GM21737 (cell line): Measurements from ENCODE around the gene TRIM2.

Source experiments
- ATAC-seq: cut with Tn5 transposase; IDR thresholded peaks from one replicate; pipeline ENCODE4 v1.9.1; 2021; ENCODE audit warnings: mild to moderate bottlenecking, moderate library complexity; ENCODE audit not compliant: unreplicated experiment

Gene TRIM2

GRCh38 chr4:153271820-153272219 is 67.6 kb downstream of the TRIM2 start:
- ATAC-seq = no peak

GRCh38 chr4:153273751-153274150 is 69.5 kb downstream of the TRIM2 start:
- ATAC-seq = no peak

GRCh38 chr4:153274967-153275366 is 70.7 kb downstream of the TRIM2 start:
- ATAC-seq = no peak

GRCh38 chr4:153275380-153276276 is 71.4 kb downstream of the TRIM2 start:
- ATAC-seq = no peak

GRCh38 chr4:153276971-153277370 is 72.7 kb downstream of the TRIM2 start:
- no peak for ATAC-seq

GRCh38 chr4:153281476-153281875 is 77.2 kb downstream of the TRIM2 start:
- ATAC-seq = no peak

GRCh38 chr4:153282023-153282422 is 77.8 kb downstream of the TRIM2 start:
- ATAC-seq = no peak

- ATAC-seq = no peak
Observed at GRCh38 chr4:153283260-153283659, 79.0 kb downstream of the TRIM2 start.

GRCh38 chr4:153290134-153290533 is 85.9 kb downstream of the TRIM2 start:
- no peak for ATAC-seq

- ATAC-seq = no peak
Observed at GRCh38 chr4:153291562-153291961, 87.3 kb downstream of the TRIM2 start.

GRCh38 chr4:153292897-153293741 is 88.9 kb downstream of the TRIM2 start:
- ATAC-seq = no peak

GRCh38 chr4:153293742-153294057 is 89.5 kb downstream of the TRIM2 start:
- no peak for ATAC-seq

- ATAC-seq = no peak
Observed at GRCh38 chr4:153294631-153295030, 90.4 kb downstream of the TRIM2 start.

- ATAC-seq = no peak
Observed at GRCh38 chr4:153295131-153295755, 91.0 kb downstream of the TRIM2 start.

GRCh38 chr4:153296040-153296823 is 92.0 kb downstream of the TRIM2 start:
- no peak for ATAC-seq

- ATAC-seq = no peak
Observed at GRCh38 chr4:153297116-153297515, 92.9 kb downstream of the TRIM2 start.

- ATAC-seq = no peak
Observed at GRCh38 chr4:153310793-153311192, 106.5 kb downstream of the TRIM2 start.

- ATAC-seq = no peak
Observed at GRCh38 chr4:153314915-153315314, 110.7 kb downstream of the TRIM2 start.

- ATAC-seq = no peak
Observed at GRCh38 chr4:153318696-153319320, 114.6 kb downstream of the TRIM2 start.

GRCh38 chr4:153322791-153323190 is 118.5 kb downstream of the TRIM2 start:
- no peak for ATAC-seq
